CD4-positive, alpha-beta memory T cell (primary cell): ENCODE data around the gene TTC33. TPM values are rescaled to one million over a fixed set of nuclear protein-coding genes. Genes with fewer than 3 reads are reported as not detected.

ENCODE experiments used
- CTCF ChIA-PET: fragments of 350-600 bp; sonication (Branson Sonifier 250); formaldehyde crosslinking; loops from one replicate; lab custom pipeline; 2021; ENCODE audit warnings: inconsistent platforms; ENCODE audit not compliant: partially characterized antibody; lab: Charles Lee
- POLR2A ChIA-PET: fragments of 350-600 bp; sonication (Branson Sonifier 250); formaldehyde crosslinking; loops from one replicate; lab custom pipeline; 2021; ENCODE audit not compliant: partially characterized antibody; lab: Charles Lee
- DNase-seq, 5 donors: peaks; one replicate each; pipeline versions ENCODE4 v3.0.0 to v3.0.0-alpha.2; 2020 to 2022; ENCODE audit warnings: mixed read lengths in 1 of 5
- H3K27ac ChIP-seq: one replicate; pipeline ENCODE4 v1.7.0; 2013; ENCODE audit warnings: low read depth, low read length
- H3K27me3 ChIP-seq: 2 replicates; pipeline ENCODE4 v1.7.0; 2013; ENCODE audit warnings: mild to moderate bottlenecking, low read length, moderate library complexity; ENCODE audit not compliant: insufficient read depth
- H3K36me3 ChIP-seq: 2 replicates; pipeline ENCODE4 v1.7.0; 2013; ENCODE audit warnings: mild to moderate bottlenecking, low read length, moderate library complexity; ENCODE audit not compliant: insufficient read depth
- H3K4me1 ChIP-seq: 2 replicates; pipeline ENCODE4 v1.7.0; 2013; ENCODE audit warnings: mild to moderate bottlenecking, low read length, moderate library complexity; ENCODE audit not compliant: insufficient read depth
- H3K4me3 ChIP-seq, 2 donors: one replicate each; pipeline ENCODE4 v1.7.0; 2013; ENCODE audit warnings: low read length in 2 of 2, mild to moderate bottlenecking in 1 of 2
- H3K9me3 ChIP-seq, 2 donors: one replicate each; pipeline ENCODE4 v1.7.0; 2013; ENCODE audit warnings: low read length in 2 of 2, control low read depth in 1 of 2; ENCODE audit not compliant: control insufficient read depth in 1 of 2
- H3K27ac Mint-ChIP-seq, 7 donors: one replicate each; pipeline ENCODE4 v1.8.0; 2020 to 2021; ENCODE audit warnings: mixed read lengths in 7 of 7, mild to moderate bottlenecking in 6 of 7, inconsistent platforms in 3 of 7, moderate library complexity in 3 of 7
- H3K27me3 Mint-ChIP-seq, 2 donors: one replicate each; pipeline ENCODE4 v1.8.0; 2020 to 2021; ENCODE audit warnings: mixed read lengths in 2 of 2
- H3K36me3 Mint-ChIP-seq, 2 donors: one replicate each; pipeline ENCODE4 v1.8.0; 2020 to 2021; ENCODE audit warnings: mixed read lengths in 2 of 2, inconsistent platforms in 1 of 2, mild to moderate bottlenecking in 1 of 2
- H3K4me1 Mint-ChIP-seq, 4 donors: one replicate each; pipeline ENCODE4 v1.8.0; 2020 to 2021; ENCODE audit warnings: mixed read lengths in 4 of 4, mild to moderate bottlenecking in 1 of 4
- H3K4me3 Mint-ChIP-seq, 8 donors: one replicate each; pipeline ENCODE4 v1.8.0; 2020 to 2021; ENCODE audit warnings: mixed read lengths in 8 of 8, mild to moderate bottlenecking in 7 of 8, moderate library complexity in 6 of 8, inconsistent platforms in 3 of 8
- H3K9me3 Mint-ChIP-seq, 8 donors: one replicate each; pipeline ENCODE4 v1.8.0; 2020 to 2021; ENCODE audit warnings: mixed read lengths in 8 of 8, mild to moderate bottlenecking in 5 of 8, inconsistent platforms in 3 of 8, moderate library complexity in 1 of 8
- intact Hi-C: fragments of 100-400 bp; cut with micrococcal nuclease; formaldehyde crosslinking; loops from one replicate; pipeline ENCODE4 v1.15.1; 2023
- polyA plus RNA-seq, 2 donors: library from polyadenylated mRNA; unstranded; fragments of 300-500 nt; fragmentation: Illumina TruSeq; gene quantifications; one replicate each; pipeline ENCODE4 v1.2.3, GENCODE V29; 2021
- total RNA-seq, 2 experiments: library from RNA; stranded (reverse); gene quantifications; one replicate each; pipeline ENCODE4 v1.2.3, GENCODE V29; 2021

The TTC33 gene
- total and polyA plus RNA-seq, 4 experiments from 2014 or later, result 13.2 to 17.2 (median 15.7) TPM

- Mint-ChIP-seq H3K36me3 (peaks cover 0 to 1% of the 10 kb centered on the region in 2 donors), H3K9me3 (peaks cover 0 to 2% (median 0%) of the 10 kb centered on the region in 8 donors), H3K4me1 (peaks cover 4 to 26% (median 7%) of the 10 kb centered on the region in 4 donors), H3K4me3 (no peak overlapping the region), H3K27ac (peak overlapping the region in 1 of 7 donors; percentile 52), H3K27me3 (no peaks in the 10 kb centered on the region)
- ChIA-PET POLR2A (interaction anchor here (1.0 kb wide), 1 partner anchor 219 kb away, joined by 3 read pairs; no protein-coding TSS in a partner anchor), CTCF (no interaction called here)
- H3K4me3 ChIP-seq, result no peak overlapping the region
- H3K4me1 ChIP-seq, result no peaks in the 10 kb centered on the region
- H3K27ac ChIP-seq, result no peak overlapping the region
- intact Hi-C loops, result no loop called here
- no peaks in the 10 kb centered on the region for H3K9me3 ChIP-seq
- no peak for DNase-seq
- no peaks in the 10 kb centered on the region for H3K27me3 ChIP-seq
- H3K36me3 ChIP-seq, result no peaks in the 10 kb centered on the region
These were observed 125.6 kb downstream of the TTC33 start for GRCh38 chr5:40630126-40630525.

GRCh38 chr5:40628407-40628806 is 127.4 kb downstream of the TTC33 start:
- POLR2A ChIA-PET, result interaction anchor here (0.7 to 1.4 kb wide), 3 partner anchors 13 to 52 kb away, joined by 3 to 6 read pairs (median 3); partner anchors contain the start of gene PTGER4
- peaks cover 11% of the 10 kb centered on the region for H3K4me1 ChIP-seq
- H3K4me3 ChIP-seq, result no peak overlapping the region
- H3K36me3 ChIP-seq, result no peaks in the 10 kb centered on the region
- no peak overlapping the region for H3K27ac ChIP-seq
- Mint-ChIP-seq H3K9me3 (no peaks in the 10 kb centered on the region), H3K27me3 (no peaks in the 10 kb centered on the region), H3K36me3 (no peaks in the 10 kb centered on the region), H3K4me3 (peak overlapping the region in 2 of 8 donors; percentile 3 to 20), H3K4me1 (peaks cover 19 to 43% (median 23%) of the 10 kb centered on the region in 4 donors), H3K27ac (no peak overlapping the region)
- intact Hi-C loops, result no loop called here
- DNase-seq, result no peak
- H3K27me3 ChIP-seq, result no peaks in the 10 kb centered on the region
- no peaks in the 10 kb centered on the region for H3K9me3 ChIP-seq
- CTCF ChIA-PET, result interaction anchor here (2.1 kb wide), 1 partner anchor 26 kb away, joined by 8 read pairs; no protein-coding TSS in a partner anchor

- ChIA-PET POLR2A (interaction anchor here (0.6 to 1.4 kb wide), 3 partner anchors 27 to 57 kb away, joined by 3 to 6 read pairs (median 3); partner anchors contain the start of gene PTGER4), CTCF (interaction anchor here (0.8 to 2.1 kb wide), 2 partner anchors 26 to 217 kb away, joined by 3 to 8 read pairs; no protein-coding TSS in a partner anchor)
- Mint-ChIP-seq H3K4me3 (no peak overlapping the region), H3K27me3 (no peaks in the 10 kb centered on the region), H3K9me3 (no peaks in the 10 kb centered on the region), H3K4me1 (peaks cover 26 to 50% (median 30%) of the 10 kb centered on the region in 4 donors), H3K27ac (no peak overlapping the region), H3K36me3 (no peaks in the 10 kb centered on the region)
- intact Hi-C loops, result no loop called here
- H3K27ac ChIP-seq, result no peak overlapping the region
- no peak for DNase-seq
- H3K9me3 ChIP-seq, result no peaks in the 10 kb centered on the region
- peaks cover 18% of the 10 kb centered on the region for H3K4me1 ChIP-seq
- no peaks in the 10 kb centered on the region for H3K36me3 ChIP-seq
- H3K4me3 ChIP-seq, result no peak overlapping the region
- H3K27me3 ChIP-seq, result no peaks in the 10 kb centered on the region
These were observed 128.1 kb downstream of the TTC33 start for GRCh38 chr5:40627706-40628105.

- Mint-ChIP-seq H3K9me3 (no peaks in the 10 kb centered on the region), H3K36me3 (no peaks in the 10 kb centered on the region), H3K4me3 (no peak overlapping the region), H3K27me3 (no peaks in the 10 kb centered on the region), H3K4me1 (peaks cover 32 to 59% (median 38%) of the 10 kb centered on the region in 4 donors), H3K27ac (peak overlapping the region in 2 of 7 donors; percentile 59 to 68)
- Histone ChIP-seq H3K4me1 (peaks cover 27% of the 10 kb centered on the region), H3K36me3 (no peaks in the 10 kb centered on the region), H3K27me3 (no peaks in the 10 kb centered on the region), H3K9me3 (no peaks in the 10 kb centered on the region), H3K4me3 (no peak overlapping the region), H3K27ac (no peak overlapping the region)
- ChIA-PET CTCF (interaction anchor here (2.1 kb wide), 1 partner anchor 25 kb away, joined by 8 read pairs; no protein-coding TSS in a partner anchor), POLR2A (no interaction called here)
- DNase-seq, result no peak
- intact Hi-C loops, result no loop called here
These were observed 129.0 kb downstream of the TTC33 start for GRCh38 chr5:40626801-40627200.

GRCh38 chr5:40623480-40624420 is 132.0 kb downstream of the TTC33 start:
- ChIA-PET CTCF (interaction anchor here (0.8 to 1.7 kb wide), 3 partner anchors 8 to 62 kb away, joined by 3 to 6 read pairs (median 4); no protein-coding TSS in a partner anchor), POLR2A (interaction anchor here (0.7 to 3.1 kb wide), 10 partner anchors 9 to 240 kb away, joined by 3 to 31 read pairs (median 4); partner anchors contain the start of gene PTGER4)
- Histone ChIP-seq H3K36me3 (no peaks in the 10 kb centered on the region), H3K4me3 (no peak overlapping the region), H3K27me3 (no peaks in the 10 kb centered on the region), H3K4me1 (peaks cover 29% of the 10 kb centered on the region), H3K9me3 (no peaks in the 10 kb centered on the region), H3K27ac (no peak overlapping the region)
- Mint-ChIP-seq H3K36me3 (no peaks in the 10 kb centered on the region), H3K27me3 (no peaks in the 10 kb centered on the region), H3K4me1 (peaks cover 40 to 57% (median 46%) of the 10 kb centered on the region in 4 donors), H3K27ac (peak overlapping the region; percentile 68 to 96 (median 85)), H3K4me3 (peak overlapping the region in 7 of 8 donors; percentile 0 to 65 (median 49)), H3K9me3 (no peaks in the 10 kb centered on the region)
- DNase-seq, result peak; percentile 60 to 67 (median 64)
- intact Hi-C loops, result loop anchor here (1.0 kb wide), 2 partner anchors 17 to 56 kb away; partner anchors contain the start of gene PTGER4

GRCh38 chr5:40622463-40623252 is 133.1 kb downstream of the TTC33 start:
- H3K36me3 ChIP-seq, result no peaks in the 10 kb centered on the region
- intact Hi-C loops, result loop anchor here (1.0 kb wide), 2 partner anchors 16 to 57 kb away; partner anchors contain the start of gene PTGER4
- Mint-ChIP-seq H3K36me3 (no peaks in the 10 kb centered on the region), H3K9me3 (no peaks in the 10 kb centered on the region), H3K4me1 (peaks cover 38 to 51% (median 45%) of the 10 kb centered on the region in 4 donors), H3K27ac (peak overlapping the region; percentile 68 to 96 (median 85)), H3K27me3 (no peaks in the 10 kb centered on the region), H3K4me3 (peak overlapping the region in 4 of 8 donors; percentile 11 to 55 (median 46))
- POLR2A ChIA-PET, result interaction anchor here (0.7 to 3.1 kb wide), 9 partner anchors 8 to 213 kb away, joined by 3 to 31 read pairs (median 4); partner anchors contain the start of gene PTGER4
- H3K27me3 ChIP-seq, result no peaks in the 10 kb centered on the region
- CTCF ChIA-PET, result interaction anchor here (1.3 to 1.9 kb wide), 3 partner anchors 30 to 63 kb away, joined by 3 to 6 read pairs (median 4); no protein-coding TSS in a partner anchor
- H3K4me1 ChIP-seq, result peaks cover 29% of the 10 kb centered on the region
- H3K27ac ChIP-seq, result no peak overlapping the region
- no peak for DNase-seq
- H3K4me3 ChIP-seq, result no peak overlapping the region
- no peaks in the 10 kb centered on the region for H3K9me3 ChIP-seq
